ENCODE measurements around the gene MCEE.

DNA sequence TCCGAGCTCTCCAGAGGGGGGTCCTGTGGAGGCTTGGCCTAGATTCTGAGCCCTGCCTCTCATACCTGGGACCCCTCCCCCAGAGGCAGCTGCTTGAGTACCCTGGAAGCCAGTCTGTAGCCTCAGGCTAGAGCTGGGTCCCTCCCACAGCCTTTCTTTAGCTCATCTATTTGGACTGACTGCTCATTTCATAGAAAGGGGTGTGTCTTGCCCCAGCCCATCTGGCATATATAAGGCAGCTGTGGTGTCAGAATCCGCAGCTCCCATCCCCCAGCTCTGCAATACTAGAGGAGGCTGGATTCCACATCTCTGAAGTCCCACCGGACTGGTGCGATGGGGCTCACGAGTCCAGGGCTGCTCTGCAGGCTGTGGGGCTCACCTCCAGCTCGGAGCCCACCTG lies 26.5 kb upstream of the MCEE start:
- TF ChIP-seq, protein P1, sequence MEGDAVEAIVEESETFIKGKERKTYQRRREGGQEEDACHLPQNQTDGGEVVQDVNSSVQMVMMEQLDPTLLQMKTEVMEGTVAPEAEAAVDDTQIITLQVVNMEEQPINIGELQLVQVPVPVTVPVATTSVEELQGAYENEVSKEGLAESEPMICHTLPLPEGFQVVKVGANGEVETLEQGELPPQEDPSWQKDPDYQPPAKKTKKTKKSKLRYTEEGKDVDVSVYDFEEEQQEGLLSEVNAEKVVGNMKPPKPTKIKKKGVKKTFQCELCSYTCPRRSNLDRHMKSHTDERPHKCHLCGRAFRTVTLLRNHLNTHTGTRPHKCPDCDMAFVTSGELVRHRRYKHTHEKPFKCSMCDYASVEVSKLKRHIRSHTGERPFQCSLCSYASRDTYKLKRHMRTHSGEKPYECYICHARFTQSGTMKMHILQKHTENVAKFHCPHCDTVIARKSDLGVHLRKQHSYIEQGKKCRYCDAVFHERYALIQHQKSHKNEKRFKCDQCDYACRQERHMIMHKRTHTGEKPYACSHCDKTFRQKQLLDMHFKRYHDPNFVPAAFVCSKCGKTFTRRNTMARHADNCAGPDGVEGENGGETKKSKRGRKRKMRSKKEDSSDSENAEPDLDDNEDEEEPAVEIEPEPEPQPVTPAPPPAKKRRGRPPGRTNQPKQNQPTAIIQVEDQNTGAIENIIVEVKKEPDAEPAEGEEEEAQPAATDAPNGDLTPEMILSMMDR (IDR thresholded peaks at IDR 0.05), result no peak
- TF ChIP-seq MYC (IDR thresholded peaks at IDR 0.05; ENCODE audit: borderline replicate concordance, low read length), result no peak
- TF ChIP-seq CHD4 (IDR thresholded peaks at IDR 0.05; ENCODE audit: borderline replicate concordance), result no peak
- no peak for TF ChIP-seq RFX5 (IDR thresholded peaks at IDR 0.05)
- TF ChIP-seq POLR2A (IDR thresholded peaks at IDR 0.05; ENCODE audit: low read length), result no peak
- no peak for TF ChIP-seq MAZ (IDR thresholded peaks at IDR 0.05; ENCODE audit: borderline replicate concordance, low read depth, low read length)
- no peak for TF ChIP-seq EP300 (IDR thresholded peaks at IDR 0.05)
- no peak for TF ChIP-seq TP53 (CRISPR knock-in tag; IDR thresholded peaks at IDR 0.05)
- TF ChIP-seq ESRRA (IDR thresholded peaks at IDR 0.05; ENCODE audit: borderline replicate concordance, low read length), result no peak
- TF ChIP-seq, protein P2, sequence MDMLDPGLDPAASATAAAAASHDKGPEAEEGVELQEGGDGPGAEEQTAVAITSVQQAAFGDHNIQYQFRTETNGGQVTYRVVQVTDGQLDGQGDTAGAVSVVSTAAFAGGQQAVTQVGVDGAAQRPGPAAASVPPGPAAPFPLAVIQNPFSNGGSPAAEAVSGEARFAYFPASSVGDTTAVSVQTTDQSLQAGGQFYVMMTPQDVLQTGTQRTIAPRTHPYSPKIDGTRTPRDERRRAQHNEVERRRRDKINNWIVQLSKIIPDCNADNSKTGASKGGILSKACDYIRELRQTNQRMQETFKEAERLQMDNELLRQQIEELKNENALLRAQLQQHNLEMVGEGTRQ (IDR thresholded peaks at IDR 0.05), result no peak
- TF ChIP-seq, protein P3, sequence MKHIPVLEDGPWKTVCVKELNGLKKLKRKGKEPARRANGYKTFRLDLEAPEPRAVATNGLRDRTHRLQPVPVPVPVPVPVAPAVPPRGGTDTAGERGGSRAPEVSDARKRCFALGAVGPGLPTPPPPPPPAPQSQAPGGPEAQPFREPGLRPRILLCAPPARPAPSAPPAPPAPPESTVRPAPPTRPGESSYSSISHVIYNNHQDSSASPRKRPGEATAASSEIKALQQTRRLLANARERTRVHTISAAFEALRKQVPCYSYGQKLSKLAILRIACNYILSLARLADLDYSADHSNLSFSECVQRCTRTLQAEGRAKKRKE (CRISPR knock-in tag; IDR thresholded peaks at IDR 0.05; ENCODE audit: low read depth), result no peak
- no peak for TF ChIP-seq BHLHE40 (IDR thresholded peaks at IDR 0.05; ENCODE audit: low read depth, low read length)
- TF ChIP-seq NFE2L2 (conservative IDR thresholded peaks at IDR 0.05; ENCODE audit: low read length), result no peak
- TF ChIP-seq, protein P4, sequence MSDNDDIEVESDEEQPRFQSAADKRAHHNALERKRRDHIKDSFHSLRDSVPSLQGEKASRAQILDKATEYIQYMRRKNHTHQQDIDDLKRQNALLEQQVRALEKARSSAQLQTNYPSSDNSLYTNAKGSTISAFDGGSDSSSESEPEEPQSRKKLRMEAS (IDR thresholded peaks at IDR 0.05), result no peak
